Measurements from ENCODE around the gene ANAPC2.
A peak's percentile ranks its signal among the peaks of the same experiment; 100 is the strongest.

The ANAPC2 gene

DNA sequence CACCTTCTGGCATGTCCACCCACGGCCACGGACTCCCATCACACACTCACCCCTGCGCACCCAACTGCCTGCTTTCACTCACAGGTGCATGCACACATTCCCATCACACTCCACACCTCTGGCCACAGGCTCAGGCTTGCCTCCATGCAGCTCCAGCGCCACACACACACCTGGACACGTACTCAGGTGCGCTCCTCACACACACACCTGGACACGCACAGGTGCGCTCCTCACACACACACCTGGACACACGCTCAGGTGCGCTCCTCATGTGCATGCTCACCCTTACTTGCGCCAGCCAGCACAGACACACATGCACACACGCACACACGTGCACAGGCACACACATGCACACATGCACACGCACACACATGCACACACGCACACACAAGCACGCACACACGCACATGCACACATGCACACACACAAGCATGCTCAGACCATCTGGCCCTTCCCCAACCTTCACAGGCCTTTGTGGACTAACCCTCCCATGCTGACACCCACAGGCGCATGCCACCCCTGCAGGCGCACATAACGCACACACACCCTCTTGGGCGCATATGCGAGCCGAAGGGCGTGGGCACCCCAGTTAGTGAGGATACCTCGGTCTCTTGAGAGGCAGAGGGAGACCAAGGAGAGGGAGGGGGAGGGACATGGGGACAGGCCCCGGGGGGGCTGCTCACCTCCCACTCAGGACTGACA lies 41.1 kb downstream of the ANAPC2 start:
- no peak overlapping the region for H3K27ac Mint-ChIP-seq
- H3K27me3 Mint-ChIP-seq, result peaks cover 58% of the 10 kb centered on the region
- H3K9me3 Mint-ChIP-seq, result no peaks in the 10 kb centered on the region
- ATAC-seq, result no peak
- H3K4me1 Mint-ChIP-seq, result peaks cover 14% of the 10 kb centered on the region
- H3K4me3 Mint-ChIP-seq, result no peak overlapping the region
- no peaks in the 10 kb centered on the region for H3K36me3 Mint-ChIP-seq

DNA sequence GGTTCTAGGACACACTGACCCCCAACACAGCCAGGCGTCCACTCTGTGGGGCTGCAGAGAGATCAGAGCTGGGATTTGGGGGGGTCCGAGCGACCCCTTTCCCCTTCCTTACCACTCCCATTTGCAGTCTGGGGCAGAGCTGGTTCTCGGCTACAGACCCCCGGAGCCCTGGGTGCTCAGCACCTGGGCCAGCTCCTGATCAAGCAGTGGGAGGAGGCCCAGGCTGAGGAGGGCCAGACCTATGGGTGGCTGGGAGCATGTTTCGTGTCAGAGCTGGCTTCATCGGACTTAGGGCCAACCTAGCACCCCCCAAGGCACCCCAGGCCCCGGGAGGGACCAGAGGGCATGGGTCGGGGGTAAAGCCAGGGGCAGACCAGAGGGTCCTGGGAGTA lies 41.8 kb downstream of the ANAPC2 start:
- H3K36me3 Mint-ChIP-seq, result no peaks in the 10 kb centered on the region
- peaks cover 66% of the 10 kb centered on the region for H3K27me3 Mint-ChIP-seq
- H3K9me3 Mint-ChIP-seq, result no peaks in the 10 kb centered on the region
- peaks cover 13% of the 10 kb centered on the region for H3K4me1 Mint-ChIP-seq
- no peak for ATAC-seq
- no peak overlapping the region for H3K27ac Mint-ChIP-seq
- H3K4me3 Mint-ChIP-seq, result no peak overlapping the region

- ATAC-seq, result no peak
- H3K36me3 Mint-ChIP-seq, result no peaks in the 10 kb centered on the region
- H3K4me1 Mint-ChIP-seq, result peaks cover 7% of the 10 kb centered on the region
- H3K27me3 Mint-ChIP-seq, result peaks cover 71% of the 10 kb centered on the region
- no peaks in the 10 kb centered on the region for H3K9me3 Mint-ChIP-seq
- no peak overlapping the region for H3K4me3 Mint-ChIP-seq
- no peak overlapping the region for H3K27ac Mint-ChIP-seq
These were observed 42.4 kb downstream of the ANAPC2 start for GRCh38 chr9:137145731-137146526.

DNA sequence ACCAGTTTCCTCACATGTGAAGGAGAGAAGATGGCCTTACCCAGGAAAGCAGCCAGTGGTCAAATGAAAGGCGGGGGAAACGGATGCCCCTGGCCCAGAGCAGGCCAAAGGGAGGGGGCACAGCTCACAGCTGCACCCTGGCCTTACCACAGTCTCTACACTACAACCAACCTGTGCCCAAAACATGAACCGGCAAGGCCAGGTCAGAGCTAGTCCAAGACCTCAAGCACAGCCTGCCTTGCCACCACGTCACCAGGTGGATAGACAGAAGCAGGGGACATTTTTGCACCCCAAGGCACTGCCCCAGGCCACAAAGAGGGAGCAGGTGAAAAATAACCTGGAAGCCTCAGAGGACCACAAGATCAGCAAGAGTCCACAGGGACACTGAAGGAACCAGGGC lies 44.9 kb downstream of the ANAPC2 start:
- Mint-ChIP-seq H3K4me1 (peaks cover 6% of the 10 kb centered on the region), H3K9me3 (no peaks in the 10 kb centered on the region), H3K36me3 (no peaks in the 10 kb centered on the region), H3K27me3 (peaks cover 88% of the 10 kb centered on the region), H3K4me3 (no peak overlapping the region), H3K27ac (no peak overlapping the region)
- no peak for ATAC-seq

- Mint-ChIP-seq H3K4me3 (no peak overlapping the region), H3K9me3 (no peaks in the 10 kb centered on the region), H3K27ac (no peak overlapping the region), H3K36me3 (no peaks in the 10 kb centered on the region), H3K4me1 (peaks cover 14% of the 10 kb centered on the region), H3K27me3 (peaks cover 88% of the 10 kb centered on the region)
- ATAC-seq, result no peak
These were observed 46.1 kb downstream of the ANAPC2 start for GRCh38 chr9:137141976-137142936.

GRCh38 chr9:137141050-137141810 lies 47.1 kb downstream of the ANAPC2 start:
- H3K4me3 Mint-ChIP-seq, result no peak overlapping the region
- H3K4me1 Mint-ChIP-seq, result peaks cover 14% of the 10 kb centered on the region
- no peak for ATAC-seq
- H3K9me3 Mint-ChIP-seq, result no peaks in the 10 kb centered on the region
- H3K36me3 Mint-ChIP-seq, result no peaks in the 10 kb centered on the region
- H3K27me3 Mint-ChIP-seq, result peaks cover 88% of the 10 kb centered on the region
- H3K27ac Mint-ChIP-seq, result no peak overlapping the region

- H3K4me1 Mint-ChIP-seq, result peaks cover 14% of the 10 kb centered on the region
- peaks cover 92% of the 10 kb centered on the region for H3K27me3 Mint-ChIP-seq
- H3K9me3 Mint-ChIP-seq, result no peaks in the 10 kb centered on the region
- ATAC-seq, result no peak
- H3K4me3 Mint-ChIP-seq, result no peak overlapping the region
- no peaks in the 10 kb centered on the region for H3K36me3 Mint-ChIP-seq
- no peak overlapping the region for H3K27ac Mint-ChIP-seq
These were observed 48.0 kb downstream of the ANAPC2 start for GRCh38 chr9:137140151-137141012.

DNA sequence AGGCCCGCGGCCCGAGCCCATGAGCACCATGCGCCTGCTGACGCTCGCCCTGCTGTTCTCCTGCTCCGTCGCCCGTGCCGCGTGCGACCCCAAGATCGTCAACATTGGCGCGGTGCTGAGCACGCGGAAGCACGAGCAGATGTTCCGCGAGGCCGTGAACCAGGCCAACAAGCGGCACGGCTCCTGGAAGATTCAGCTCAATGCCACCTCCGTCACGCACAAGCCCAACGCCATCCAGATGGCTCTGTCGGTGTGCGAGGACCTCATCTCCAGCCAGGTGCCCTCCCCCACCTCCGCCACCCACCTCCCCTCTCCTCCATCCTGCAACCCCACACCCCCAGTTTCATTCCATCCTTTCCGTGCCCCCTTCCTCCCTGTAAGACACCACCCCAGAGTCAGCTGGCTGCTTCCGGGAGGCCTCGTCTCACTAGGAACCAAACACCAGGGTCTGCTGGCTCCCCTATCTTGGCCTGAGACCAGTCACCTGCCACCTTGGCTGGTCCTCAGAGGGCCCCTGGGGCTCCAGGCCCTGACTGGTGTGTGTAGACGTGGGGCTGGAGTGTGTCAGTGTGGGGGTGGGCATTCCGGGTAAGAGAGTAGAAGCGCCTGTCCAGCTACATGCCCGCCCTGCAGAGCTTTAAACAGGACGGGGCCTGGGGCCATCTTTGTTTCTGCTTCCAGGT lies 48.8 kb downstream of the ANAPC2 start:
- Mint-ChIP-seq H3K9me3 (no peaks in the 10 kb centered on the region), H3K4me3 (peak overlapping the region; percentile 24), H3K27me3 (peaks cover 97% of the 10 kb centered on the region), H3K36me3 (no peaks in the 10 kb centered on the region), H3K27ac (no peak overlapping the region), H3K4me1 (peaks cover 14% of the 10 kb centered on the region)
- ATAC-seq, result no peak

GRCh38 chr9:137138722-137139467 lies 49.5 kb downstream of the ANAPC2 start, which contains the start of gene GRIN1:
Gene GRIN1, plus strand, starts transcription at chr9:137139154. Its CDS starts 333 bp downstream, at chr9:137139487.
- Mint-ChIP-seq H3K4me3 (peak within 1 kb of the TSS; percentile 24), H3K9me3 (no peaks in the 10 kb centered on the region), H3K4me1 (peaks cover 14% of the 10 kb centered on the region), H3K27me3 (peaks cover 93% of the 10 kb centered on the region), H3K36me3 (no peaks in the 10 kb centered on the region), H3K27ac (no peak within 1 kb of the TSS)
- ATAC-seq, result no peak

GRCh38 chr9:137138058-137138721 lies 50.2 kb downstream of the ANAPC2 start:
- Mint-ChIP-seq H3K9me3 (no peaks in the 10 kb centered on the region), H3K4me3 (no peak overlapping the region), H3K27me3 (peaks cover 86% of the 10 kb centered on the region), H3K4me1 (peaks cover 14% of the 10 kb centered on the region), H3K27ac (no peak overlapping the region), H3K36me3 (no peaks in the 10 kb centered on the region)
- ATAC-seq, result no peak

DNA sequence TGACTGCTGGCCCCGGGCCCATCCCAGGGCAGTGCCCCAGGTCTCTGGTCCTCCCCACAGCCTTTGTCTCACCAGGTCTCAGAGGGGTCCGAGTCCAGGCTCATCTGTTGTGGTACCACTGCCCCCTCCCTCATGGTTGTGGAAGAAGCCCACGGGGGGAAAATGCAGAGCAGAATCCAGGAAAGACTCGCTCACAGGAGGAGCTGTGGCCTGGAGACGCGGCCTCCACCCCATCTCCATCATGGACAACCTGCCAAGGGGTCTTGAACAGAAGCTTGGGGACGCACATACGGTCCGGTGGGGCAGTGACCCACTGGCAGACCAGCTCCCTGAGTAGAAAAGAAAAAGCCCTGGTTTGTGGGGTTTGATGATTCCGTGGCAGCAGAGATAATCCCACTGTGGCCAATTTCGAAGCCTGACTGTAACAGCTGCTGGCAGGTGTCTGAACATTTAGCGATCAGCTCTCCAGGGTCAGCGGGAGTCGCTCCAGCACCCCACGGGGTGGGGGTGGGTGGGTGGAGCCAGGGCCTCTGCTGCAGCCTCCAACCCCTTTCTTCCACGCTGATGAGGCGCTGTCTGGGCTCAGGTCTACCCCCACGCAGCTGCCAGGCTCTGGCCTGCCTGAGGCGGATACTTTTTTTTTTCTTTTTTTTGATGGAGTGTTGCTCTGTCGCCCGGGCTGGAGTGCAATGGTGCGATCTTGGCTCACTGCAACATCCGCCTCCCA lies 51.3 kb downstream of the ANAPC2 start:
- ATAC-seq, result no peak
- H3K27ac Mint-ChIP-seq, result no peak overlapping the region
- no peaks in the 10 kb centered on the region for H3K36me3 Mint-ChIP-seq
- H3K9me3 Mint-ChIP-seq, result no peaks in the 10 kb centered on the region
- H3K27me3 Mint-ChIP-seq, result peaks cover 75% of the 10 kb centered on the region
- peaks cover 14% of the 10 kb centered on the region for H3K4me1 Mint-ChIP-seq
- H3K4me3 Mint-ChIP-seq, result no peak overlapping the region

Measured in stimulated activated memory B cell treated with anti-CD40 and anti-IgM and Interleukin-4, amounts not matched to agents 10 μg/mL and 1 μg/mL and 100 μg/mL, for 72 hours (primary cell).